Trophoblast cell (in vitro differentiated cells and primary cell): ENCODE measurements around the gene PWP1.

ENCODE experiments used
- DNase-seq, 2 donors: peaks; one replicate each; pipeline ENCODE4 v3.0.0-alpha.2; 2016
- H2AFZ ChIP-seq: 2 replicates; pipeline ENCODE4 v1.6.1; 2013; ENCODE audit warnings: low read length, moderate library complexity, mild to moderate bottlenecking; ENCODE audit not compliant: insufficient read depth, poor library complexity
- H2AK5ac ChIP-seq: 2 replicates; pipeline ENCODE4 v1.6.1; 2013; ENCODE audit warnings: mild to moderate bottlenecking, low read length
- H2BK120ac ChIP-seq: 2 replicates; pipeline ENCODE4 v1.6.1; 2013; ENCODE audit warnings: low read length, mild to moderate bottlenecking, moderate library complexity; ENCODE audit not compliant: insufficient read depth, poor library complexity
- H2BK12ac ChIP-seq: 2 replicates; pipeline ENCODE4 v1.6.1; 2013; ENCODE audit warnings: mild to moderate bottlenecking, low read length, moderate library complexity
- H2BK5ac ChIP-seq: 2 replicates; pipeline ENCODE4 v1.6.1; 2013; ENCODE audit warnings: low read length, low read depth, moderate library complexity, mild to moderate bottlenecking; ENCODE audit not compliant: poor library complexity
- H3K14ac ChIP-seq: 2 replicates; pipeline ENCODE4 v1.6.1; 2013; ENCODE audit warnings: mild to moderate bottlenecking, low read length
- H3K18ac ChIP-seq: 2 replicates; pipeline ENCODE4 v1.6.1; 2013; ENCODE audit warnings: mild to moderate bottlenecking, low read length
- H3K23ac ChIP-seq: 2 replicates; pipeline ENCODE4 v1.6.1; 2013; ENCODE audit warnings: low read length
- H3K27ac ChIP-seq: 2 replicates; pipeline ENCODE4 v1.5.1; 2013; ENCODE audit warnings: low read depth, mild to moderate bottlenecking, inconsistent platforms, low read length, moderate library complexity
- H3K27me3 ChIP-seq: 2 replicates; pipeline ENCODE4 v1.6.1; 2013; ENCODE audit warnings: inconsistent platforms, mild to moderate bottlenecking, low read length, moderate library complexity; ENCODE audit not compliant: insufficient read depth
- H3K36me3 ChIP-seq, 2 experiments: 1 replicate in 1 of 2; 2 replicates in 1 of 2; pipeline ENCODE4 v1.6.1; 2013; ENCODE audit warnings: low read length in 2 of 2, mild to moderate bottlenecking in 2 of 2, moderate library complexity in 1 of 2; ENCODE audit not compliant: insufficient read depth in 2 of 2, control insufficient read depth in 1 of 2
- H3K4ac ChIP-seq: 2 replicates; pipeline ENCODE4 v1.6.1; 2013; ENCODE audit warnings: low read depth, mild to moderate bottlenecking, low read length, moderate library complexity
- H3K4me1 ChIP-seq, 2 experiments: 1 replicate in 1 of 2; 2 replicates in 1 of 2; pipeline ENCODE4 v1.6.1; 2013; ENCODE audit warnings: low read length in 2 of 2, mild to moderate bottlenecking in 2 of 2, moderate library complexity in 1 of 2; ENCODE audit not compliant: insufficient read depth in 2 of 2, control insufficient read depth in 1 of 2
- H3K4me2 ChIP-seq: 2 replicates; pipeline ENCODE4 v1.6.1; 2013; ENCODE audit warnings: inconsistent platforms, mild to moderate bottlenecking, low read length, moderate library complexity
- H3K4me3 ChIP-seq: 2 replicates; pipeline ENCODE4 v1.5.1; 2013; ENCODE audit warnings: mild to moderate bottlenecking, low read depth, low read length, inconsistent platforms
- H3K79me1 ChIP-seq: one replicate; pipeline ENCODE4 v1.6.1; 2013; ENCODE audit warnings: low read length
- H3K79me2 ChIP-seq: 2 replicates; pipeline ENCODE4 v1.6.1; 2013; ENCODE audit warnings: low read length, mild to moderate bottlenecking; ENCODE audit not compliant: control insufficient read depth, insufficient read depth, poor library complexity
- H3K9ac ChIP-seq: 2 replicates; pipeline ENCODE4 v1.6.1; 2013; ENCODE audit warnings: mild to moderate bottlenecking, low read length
- H3K9me3 ChIP-seq: 2 replicates; pipeline ENCODE4 v1.6.1; 2013; ENCODE audit warnings: low read depth, mild to moderate bottlenecking, control low read depth, inconsistent platforms, low read length; ENCODE audit not compliant: insufficient read depth
- H4K12ac ChIP-seq: 2 replicates; pipeline ENCODE4 v1.6.1; 2013; ENCODE audit warnings: low read depth, mild to moderate bottlenecking, low read length, moderate library complexity
- H4K8ac ChIP-seq: 2 replicates; pipeline ENCODE4 v1.6.1; 2013; ENCODE audit warnings: low read depth, mild to moderate bottlenecking, low read length, moderate library complexity
- H4K91ac ChIP-seq: one replicate; pipeline ENCODE4 v1.6.1; 2013; ENCODE audit warnings: low read depth, mild to moderate bottlenecking, low read length, moderate library complexity
- WGBS: extraction: QIAGEN DNeasy Blood & Tissue Kit; methylation state at CpG from one replicate; pipeline ENCODE4 v1.1.7; 2013; ENCODE audit warnings: missing lambda C conversion rate; ENCODE audit not compliant: insufficient read length, insufficient coverage; ENCODE audit errors: extremely low coverage; 5-methylcytosine and 5-hydroxymethylcytosine counted together

The PWP1 gene

GRCh38 chr12:107748472-107748871 lies 62.9 kb downstream of the PWP1 start:
- Histone ChIP-seq H3K4me1 (no peaks in the 10 kb centered on the region), H2BK12ac (no peak overlapping the region), H2BK5ac (no peak overlapping the region), H3K9me3 (no peaks in the 10 kb centered on the region), H3K4ac (no peak overlapping the region), H4K8ac (no peak overlapping the region), H3K18ac (no peak overlapping the region), H3K4me3 (no peak overlapping the region), H3K79me2 (no peaks in the 10 kb centered on the region), H2AK5ac (no peak overlapping the region), H3K27ac (no peak overlapping the region), H3K4me2 (no peak overlapping the region), H3K14ac (no peak overlapping the region), H2BK120ac (no peak overlapping the region), H4K12ac (no peak overlapping the region), H2AFZ (no peak overlapping the region), H3K79me1 (no peaks in the 10 kb centered on the region), H4K91ac (no peak overlapping the region), H3K23ac (no peak overlapping the region), H3K36me3 (peaks cover 36 to 39% of the 10 kb centered on the region in 2 experiments), H3K9ac (no peak overlapping the region), H3K27me3 (no peaks in the 10 kb centered on the region)
- WGBS: no CpG with 5 or more reads among the region's 6 CpGs
- no peak for DNase-seq

GRCh38 chr12:107749083-107749482 lies 63.5 kb downstream of the PWP1 start:
- H3K9ac ChIP-seq: no peak overlapping the region
- H2BK5ac ChIP-seq: no peak overlapping the region
- H3K27me3 ChIP-seq: no peaks in the 10 kb centered on the region
- no peaks in the 10 kb centered on the region for H3K9me3 ChIP-seq
- H3K79me1 ChIP-seq: no peaks in the 10 kb centered on the region
- H3K4me1 ChIP-seq: no peaks in the 10 kb centered on the region
- H3K79me2 ChIP-seq: no peaks in the 10 kb centered on the region
- H2BK12ac ChIP-seq: no peak overlapping the region
- H2AFZ ChIP-seq: no peak overlapping the region
- no peak overlapping the region for H3K4me2 ChIP-seq
- 100% methylated on average over 1 of the region's 1 CpG for WGBS
- no peak overlapping the region for H3K23ac ChIP-seq
- H3K18ac ChIP-seq: no peak overlapping the region
- H3K4me3 ChIP-seq: no peak overlapping the region
- no peak overlapping the region for H3K27ac ChIP-seq
- no peak overlapping the region for H4K91ac ChIP-seq
- no peak overlapping the region for H2BK120ac ChIP-seq
- H2AK5ac ChIP-seq: no peak overlapping the region
- no peak overlapping the region for H4K8ac ChIP-seq
- no peak overlapping the region for H3K14ac ChIP-seq
- H3K4ac ChIP-seq: no peak overlapping the region
- no peak for DNase-seq
- H4K12ac ChIP-seq: no peak overlapping the region
- peaks cover 34 to 38% of the 10 kb centered on the region in 2 experiments for H3K36me3 ChIP-seq

GRCh38 chr12:107759410-107759809 lies 73.8 kb downstream of the PWP1 start:
- Histone ChIP-seq H3K9me3 (no peaks in the 10 kb centered on the region), H3K79me1 (peaks cover 9% of the 10 kb centered on the region), H2AFZ (no peak overlapping the region), H3K4me1 (peaks cover 7 to 8% of the 10 kb centered on the region in 2 experiments), H3K4me3 (no peak overlapping the region), H3K27ac (no peak overlapping the region), H2AK5ac (no peak overlapping the region), H4K91ac (no peak overlapping the region), H3K4ac (no peak overlapping the region), H3K79me2 (peaks cover 12% of the 10 kb centered on the region), H3K27me3 (no peaks in the 10 kb centered on the region), H2BK120ac (no peak overlapping the region), H3K23ac (no peak overlapping the region), H4K8ac (no peak overlapping the region), H2BK12ac (no peak overlapping the region), H3K4me2 (peak overlapping the region; percentile 97), H2BK5ac (no peak overlapping the region), H3K9ac (no peak overlapping the region), H3K18ac (no peak overlapping the region), H3K14ac (no peak overlapping the region), H3K36me3 (peaks cover 16 to 17% of the 10 kb centered on the region in 2 experiments), H4K12ac (no peak overlapping the region)
- peak in 1 of 2 donors; percentile 36 for DNase-seq
- WGBS: no CpG with 5 or more reads among the region's 3 CpGs

- Histone ChIP-seq H3K18ac (peak overlapping the region; percentile 87), H3K27ac (no peak overlapping the region), H4K12ac (peak overlapping the region; percentile 92), H4K91ac (peak overlapping the region; percentile 89), H3K14ac (peak overlapping the region; percentile 88), H2BK120ac (no peak overlapping the region), H3K4ac (peak overlapping the region; percentile 97), H3K36me3 (peaks cover 11 to 12% of the 10 kb centered on the region in 2 experiments), H3K4me2 (peak overlapping the region; percentile 97), H4K8ac (peak overlapping the region; percentile 96), H2BK12ac (peak overlapping the region; percentile 17), H3K23ac (no peak overlapping the region), H2AFZ (peak overlapping the region; percentile 88), H3K4me1 (peaks cover 7 to 8% of the 10 kb centered on the region in 2 experiments), H3K79me1 (peaks cover 9% of the 10 kb centered on the region), H3K79me2 (peaks cover 12% of the 10 kb centered on the region), H3K27me3 (no peaks in the 10 kb centered on the region), H3K9me3 (no peaks in the 10 kb centered on the region), H3K4me3 (peak overlapping the region; percentile 92), H3K9ac (peak overlapping the region; percentile 94), H2AK5ac (peak overlapping the region; percentile 53), H2BK5ac (peak overlapping the region; percentile 38)
- peak in 1 of 2 donors; percentile 18 for DNase-seq
- no CpG with 5 or more reads among the region's 30 CpGs for WGBS
These were observed 74.7 kb downstream of the PWP1 start for GRCh38 chr12:107760207-107760808.
